ENCODE results near the gene MAD1L1.

MAD1L1 gene

DNA sequence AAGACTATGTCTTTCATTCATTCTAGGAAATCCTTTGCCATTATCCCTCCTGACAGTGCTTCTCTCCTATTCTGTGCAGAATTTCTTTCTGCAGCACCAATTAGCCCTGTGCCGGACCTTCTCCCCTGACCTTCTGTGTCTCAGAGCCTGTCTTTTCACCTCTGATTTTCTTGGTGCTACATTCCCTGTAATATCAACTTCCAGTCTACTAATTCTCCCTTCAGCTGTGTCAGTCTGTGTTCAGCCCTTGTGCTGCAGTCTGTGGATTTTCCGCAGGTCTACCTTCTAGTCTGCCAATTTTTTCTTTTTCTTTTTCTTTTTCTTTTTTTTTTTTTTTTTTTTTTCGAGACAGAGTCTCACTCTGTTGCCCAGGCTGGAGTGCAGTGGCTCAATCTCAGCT lies 446.9 kb downstream of the MAD1L1 start:
- H3K27ac ChIP-seq (ENCODE audit: poor library complexity, severe bottlenecking), result no peak overlapping the region
- H3K4me1 ChIP-seq (ENCODE audit: insufficient read depth, poor library complexity, severe bottlenecking), result no peaks in the 10 kb centered on the region
- no peaks in the 10 kb centered on the region for H3K27me3 ChIP-seq (ENCODE audit: insufficient read depth, poor library complexity, severe bottlenecking)
- ATAC-seq (ENCODE audit: low read depth) (no peak), DNase-seq (ENCODE audit: low spot score) (no peak)
- H3K36me3 ChIP-seq (ENCODE audit: low read depth), result no peaks in the 10 kb centered on the region
- no peak overlapping the region for H3K4me3 ChIP-seq (ENCODE audit: severe bottlenecking)
- no peaks in the 10 kb centered on the region for H3K9me3 ChIP-seq (ENCODE audit: severe bottlenecking)
- TF ChIP-seq, protein P1, sequence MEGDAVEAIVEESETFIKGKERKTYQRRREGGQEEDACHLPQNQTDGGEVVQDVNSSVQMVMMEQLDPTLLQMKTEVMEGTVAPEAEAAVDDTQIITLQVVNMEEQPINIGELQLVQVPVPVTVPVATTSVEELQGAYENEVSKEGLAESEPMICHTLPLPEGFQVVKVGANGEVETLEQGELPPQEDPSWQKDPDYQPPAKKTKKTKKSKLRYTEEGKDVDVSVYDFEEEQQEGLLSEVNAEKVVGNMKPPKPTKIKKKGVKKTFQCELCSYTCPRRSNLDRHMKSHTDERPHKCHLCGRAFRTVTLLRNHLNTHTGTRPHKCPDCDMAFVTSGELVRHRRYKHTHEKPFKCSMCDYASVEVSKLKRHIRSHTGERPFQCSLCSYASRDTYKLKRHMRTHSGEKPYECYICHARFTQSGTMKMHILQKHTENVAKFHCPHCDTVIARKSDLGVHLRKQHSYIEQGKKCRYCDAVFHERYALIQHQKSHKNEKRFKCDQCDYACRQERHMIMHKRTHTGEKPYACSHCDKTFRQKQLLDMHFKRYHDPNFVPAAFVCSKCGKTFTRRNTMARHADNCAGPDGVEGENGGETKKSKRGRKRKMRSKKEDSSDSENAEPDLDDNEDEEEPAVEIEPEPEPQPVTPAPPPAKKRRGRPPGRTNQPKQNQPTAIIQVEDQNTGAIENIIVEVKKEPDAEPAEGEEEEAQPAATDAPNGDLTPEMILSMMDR (IDR thresholded peaks at IDR 0.05; ENCODE audit: poor library complexity, severe bottlenecking), result no peak

DNA sequence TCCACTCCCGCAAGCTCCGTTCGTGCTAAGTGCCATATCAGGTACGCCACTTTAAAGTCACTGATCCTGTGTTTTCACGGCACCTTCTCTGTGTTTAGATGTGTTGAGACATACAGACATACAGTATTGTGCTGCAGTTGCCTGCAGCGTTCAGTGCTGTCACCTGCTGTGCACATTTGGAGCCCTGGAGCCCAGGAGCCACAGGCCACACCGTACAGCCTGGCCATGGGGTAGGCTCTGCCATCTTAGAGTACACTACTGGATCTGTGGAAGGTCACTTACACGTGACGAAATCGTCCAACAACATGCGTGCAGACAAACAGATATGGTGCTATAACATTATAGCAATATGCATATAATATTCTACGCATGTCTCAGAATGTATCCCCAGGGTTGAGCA lies 451.4 kb downstream of the MAD1L1 start:
- H3K27ac ChIP-seq (ENCODE audit: poor library complexity, severe bottlenecking), result no peak overlapping the region
- H3K9me3 ChIP-seq (ENCODE audit: severe bottlenecking), result no peaks in the 10 kb centered on the region
- TF ChIP-seq, protein P1 (IDR thresholded peaks at IDR 0.05; ENCODE audit: poor library complexity, severe bottlenecking), result no peak
- H3K4me1 ChIP-seq (ENCODE audit: insufficient read depth, poor library complexity, severe bottlenecking), result no peaks in the 10 kb centered on the region
- H3K27me3 ChIP-seq (ENCODE audit: insufficient read depth, poor library complexity, severe bottlenecking), result peaks cover 2% of the 10 kb centered on the region
- no peaks in the 10 kb centered on the region for H3K36me3 ChIP-seq (ENCODE audit: low read depth)
- ATAC-seq (ENCODE audit: low read depth) (no peak), DNase-seq (ENCODE audit: low spot score) (no peak)
- no peak overlapping the region for H3K4me3 ChIP-seq (ENCODE audit: severe bottlenecking)

DNA sequence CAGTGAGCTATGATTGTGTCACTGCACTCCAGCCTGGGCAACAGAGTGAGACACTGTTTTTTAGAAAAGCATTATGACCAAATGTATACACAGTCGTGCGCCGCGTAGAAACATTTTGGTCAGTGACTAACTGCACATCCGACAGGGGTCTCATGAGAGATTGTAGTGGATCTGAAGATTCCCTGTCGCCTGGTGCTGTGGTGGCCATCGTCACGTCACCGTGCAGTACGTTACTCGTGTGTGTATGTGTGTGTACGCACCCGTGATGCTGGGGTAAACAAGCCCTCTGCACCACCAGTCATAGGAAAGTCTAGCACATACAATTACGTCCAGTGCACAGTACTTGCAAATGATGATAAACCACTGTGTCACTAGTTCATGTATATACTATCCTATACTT lies 453.3 kb downstream of the MAD1L1 start:
- no peaks in the 10 kb centered on the region for H3K9me3 ChIP-seq (ENCODE audit: severe bottlenecking)
- H3K27me3 ChIP-seq (ENCODE audit: insufficient read depth, poor library complexity, severe bottlenecking), result peaks cover 9% of the 10 kb centered on the region
- H3K4me1 ChIP-seq (ENCODE audit: insufficient read depth, poor library complexity, severe bottlenecking), result no peaks in the 10 kb centered on the region
- no peak overlapping the region for H3K27ac ChIP-seq (ENCODE audit: poor library complexity, severe bottlenecking)
- H3K36me3 ChIP-seq (ENCODE audit: low read depth), result no peaks in the 10 kb centered on the region
- DNase-seq (ENCODE audit: low spot score) (no peak), ATAC-seq (ENCODE audit: low read depth) (no peak)
- H3K4me3 ChIP-seq (ENCODE audit: severe bottlenecking), result no peak overlapping the region
- TF ChIP-seq, protein P1 (IDR thresholded peaks at IDR 0.05; ENCODE audit: poor library complexity, severe bottlenecking), result no peak

DNA sequence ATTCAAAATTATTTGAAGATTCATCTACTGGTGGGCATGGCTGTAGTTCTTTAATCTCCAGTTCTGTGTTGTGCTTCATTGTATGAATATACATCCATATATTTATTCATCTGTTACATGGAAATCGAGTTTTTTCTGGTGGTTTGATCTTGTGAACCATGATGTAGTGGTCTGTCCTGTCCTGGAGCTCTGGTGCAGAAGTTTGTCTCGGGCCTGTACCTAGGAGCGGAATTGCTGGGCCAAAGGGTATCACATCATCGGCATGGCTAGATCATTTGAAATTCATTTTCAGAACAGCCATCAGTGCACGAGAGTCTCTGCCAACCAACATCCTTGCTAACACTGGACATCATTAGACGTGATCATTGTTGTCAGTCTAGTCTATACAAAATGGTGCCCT lies 455.6 kb downstream of the MAD1L1 start:
- no peaks in the 10 kb centered on the region for H3K4me1 ChIP-seq (ENCODE audit: insufficient read depth, poor library complexity, severe bottlenecking)
- TF ChIP-seq, protein P1 (IDR thresholded peaks at IDR 0.05; ENCODE audit: poor library complexity, severe bottlenecking), result no peak
- H3K27me3 ChIP-seq (ENCODE audit: insufficient read depth, poor library complexity, severe bottlenecking), result peaks cover 9% of the 10 kb centered on the region
- H3K36me3 ChIP-seq (ENCODE audit: low read depth), result no peaks in the 10 kb centered on the region
- DNase-seq (ENCODE audit: low spot score) (no peak), ATAC-seq (ENCODE audit: low read depth) (no peak)
- no peak overlapping the region for H3K4me3 ChIP-seq (ENCODE audit: severe bottlenecking)
- no peak overlapping the region for H3K27ac ChIP-seq (ENCODE audit: poor library complexity, severe bottlenecking)
- H3K9me3 ChIP-seq (ENCODE audit: severe bottlenecking), result no peaks in the 10 kb centered on the region

DNA sequence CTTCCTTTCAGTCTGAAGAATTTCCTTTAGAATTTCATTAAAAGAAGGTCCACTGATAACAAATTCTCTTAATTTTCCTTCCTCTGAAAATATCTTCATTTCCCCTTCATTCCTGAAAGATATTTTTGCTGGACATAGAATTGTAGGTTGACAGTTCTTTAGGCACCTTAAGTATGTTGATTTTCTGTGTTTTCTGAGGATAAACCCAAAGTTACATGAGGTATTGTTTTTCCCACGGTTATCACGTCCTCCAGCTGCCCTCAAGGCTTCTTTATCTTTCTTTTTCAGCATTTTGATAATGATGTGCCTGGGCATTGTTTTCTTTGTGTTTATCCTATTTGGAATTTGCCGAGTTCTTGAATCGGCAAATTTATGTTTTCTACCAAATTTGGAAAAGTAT lies 457.4 kb downstream of the MAD1L1 start:
- ATAC-seq (ENCODE audit: low read depth), result no peak
- Histone ChIP-seq H3K36me3 (ENCODE audit: low read depth) (no peaks in the 10 kb centered on the region), H3K27ac (ENCODE audit: poor library complexity, severe bottlenecking) (no peak overlapping the region), H3K27me3 (ENCODE audit: insufficient read depth, poor library complexity, severe bottlenecking) (peaks cover 9% of the 10 kb centered on the region), H3K4me3 (ENCODE audit: severe bottlenecking) (no peak overlapping the region), H3K4me1 (ENCODE audit: insufficient read depth, poor library complexity, severe bottlenecking) (no peaks in the 10 kb centered on the region), H3K9me3 (ENCODE audit: severe bottlenecking) (no peaks in the 10 kb centered on the region)
- TF ChIP-seq, protein P1 (IDR thresholded peaks at IDR 0.05; ENCODE audit: poor library complexity, severe bottlenecking), result no peak
- DNase-seq (ENCODE audit: low spot score), result no peak

Data from RWPE2 (cell line).